Measurements from ENCODE around the gene ETV7.

ETV7 gene

GRCh38 chr6:36374194-36374593, 13.3 kb downstream of the ETV7 start:
- no peak for TF ChIP-seq CTCF (IDR thresholded peaks at IDR 0.05; ENCODE audit: control insufficient read depth, extremely low read depth, insufficient read depth)
- H3K4me3 ChIP-seq (ENCODE audit: low read depth, low read length) = no peak overlapping the region
- no peak for DNase-seq (ENCODE audit: low read depth)

GRCh38 chr6:36373368-36374019, 14.0 kb downstream of the ETV7 start:
- no peak overlapping the region for H3K4me3 ChIP-seq (ENCODE audit: low read depth, low read length)
- TF ChIP-seq CTCF (IDR thresholded peaks at IDR 0.05; ENCODE audit: control insufficient read depth, extremely low read depth, insufficient read depth) = no peak
- DNase-seq (ENCODE audit: low read depth) = no peak

- no peak overlapping the region for H3K4me3 ChIP-seq (ENCODE audit: low read depth, low read length)
- DNase-seq (ENCODE audit: low read depth) = no peak
- no peak for TF ChIP-seq CTCF (IDR thresholded peaks at IDR 0.05; ENCODE audit: control insufficient read depth, extremely low read depth, insufficient read depth)
These were observed 15.4 kb downstream of the ETV7 start for GRCh38 chr6:36372088-36372487.

- no peak overlapping the region for H3K4me3 ChIP-seq (ENCODE audit: low read depth, low read length)
- DNase-seq (ENCODE audit: low read depth) = no peak
- no peak for TF ChIP-seq CTCF (IDR thresholded peaks at IDR 0.05; ENCODE audit: control insufficient read depth, extremely low read depth, insufficient read depth)
These were observed 16.3 kb downstream of the ETV7 start for GRCh38 chr6:36371211-36371610.

GRCh38 chr6:36370638-36371037, 16.8 kb downstream of the ETV7 start:
- no peak for DNase-seq (ENCODE audit: low read depth)
- no peak overlapping the region for H3K4me3 ChIP-seq (ENCODE audit: low read depth, low read length)
- no peak for TF ChIP-seq CTCF (IDR thresholded peaks at IDR 0.05; ENCODE audit: control insufficient read depth, extremely low read depth, insufficient read depth)

- no peak overlapping the region for H3K4me3 ChIP-seq (ENCODE audit: low read depth, low read length)
- no peak for TF ChIP-seq CTCF (IDR thresholded peaks at IDR 0.05; ENCODE audit: control insufficient read depth, extremely low read depth, insufficient read depth)
- DNase-seq (ENCODE audit: low read depth) = no peak
These were observed 18.3 kb downstream of the ETV7 start for GRCh38 chr6:36368921-36369865.

All from LNCaP clone FGC (cell line).